ENCODE data around the gene PLEKHD1. TPM values are rescaled to one million over a fixed set of nuclear protein-coding genes. Genes with fewer than 3 reads are reported as not detected.

Gene PLEKHD1
- total RNA-seq, 1 experiment from 2014 or later = 1.2 TPM

GRCh38 chr14:69548566-69548965, 64.0 kb downstream of the PLEKHD1 start:
- Histone ChIP-seq H3K9ac (ENCODE audit: low read length) (no peak overlapping the region), H4K20me1 (ENCODE audit: insufficient read depth) (no peaks in the 10 kb centered on the region), H3K4me3 (replicated peaks in 1 of 2; ENCODE audit: low read depth in 1 of 2, low read length in 2 of 2) (no peak overlapping the region), H3K27ac (ENCODE audit: low read depth, low read length) (no peak overlapping the region), H2AFZ (ENCODE audit: low read depth, low read length, poor library complexity, severe bottlenecking) (peak overlapping the region; percentile 54), H3K79me2 (ENCODE audit: insufficient read depth, low read length) (no peaks in the 10 kb centered on the region), H3K9me3 (ENCODE audit: control insufficient read depth in 1 of 2, insufficient read depth in 1 of 2, low read depth in 1 of 2, low read length in 2 of 2) (no peaks in the 10 kb centered on the region), H3K36me3 (ENCODE audit: control insufficient read depth in 1 of 2, insufficient read depth in 2 of 2, low read length in 2 of 2) (no peaks in the 10 kb centered on the region), H3K27me3 (ENCODE audit: insufficient read depth, low read length) (no peaks in the 10 kb centered on the region), H3K9me2 (ENCODE audit: insufficient read depth) (no peaks in the 10 kb centered on the region), H3K4me1 (ENCODE audit: control insufficient read depth in 1 of 2, insufficient read depth in 2 of 2, low read length in 2 of 2) (no peaks in the 10 kb centered on the region), H3K4me2 (ENCODE audit: low read length) (no peak overlapping the region)
- ChIA-PET RAD21 (ENCODE audit: low non-redundant PET in 1 of 2, low total read pairs in 2 of 2, uncharacterized antibody in 2 of 2, unreplicated experiment in 2 of 2) (interaction anchor here in 1 of 2 experiments (1.1 kb wide), 1 partner anchor 27 kb away, joined by 3 read pairs; no protein-coding TSS in a partner anchor), CTCF (interaction anchor here (0.6 to 1.8 kb wide), 10 partner anchors 8 to 305 kb away, joined by 3 to 14 read pairs (median 4); partner anchors contain the start of gene CCDC177), POLR2A (no interaction called here)
- DNase-seq (ENCODE audit: low read depth, low spot score) (no peak), ATAC-seq (no peak)
- intact Hi-C loops (cut with micrococcal nuclease) = no loop called here
- TF ChIP-seq EGR1 (IDR thresholded peaks at IDR 0.05; ENCODE audit: low read depth) (no peak), ELF1 (IDR thresholded peaks at IDR 0.05; ENCODE audit: borderline replicate concordance, low read depth) (no peak), SP1 (IDR thresholded peaks at IDR 0.05; ENCODE audit: low read depth) (no peak), YY1 (IDR thresholded peaks at IDR 0.05; ENCODE audit: extremely low read depth, insufficient replicate concordance, low read depth, low read length) (no peak), ZFX (IDR thresholded peaks at IDR 0.05) (no peak), FOSL1 (IDR thresholded peaks at IDR 0.05; ENCODE audit: low read depth) (no peak), SIN3A (IDR thresholded peaks at IDR 0.05; ENCODE audit: low read depth) (no peak), CBX3 (IDR thresholded peaks at IDR 0.05; ENCODE audit: low read depth) (no peak), JUND (IDR thresholded peaks at IDR 0.05) (no peak), MAX (IDR thresholded peaks at IDR 0.05) (no peak), EZH2phosphoT487 (IDR thresholded peaks at IDR 0.05; ENCODE audit: borderline replicate concordance) (no peak), POLR2A (IDR thresholded peaks at IDR 0.05; ENCODE audit: borderline replicate concordance, extremely low read depth, insufficient read depth, insufficient read length) (no peak), TCF7L2 (IDR thresholded peaks at IDR 0.05; ENCODE audit: borderline replicate concordance, extremely low read depth, insufficient read depth, insufficient read length) (no peak), ATF3 (IDR thresholded peaks at IDR 0.05) (no peak), CTCF (IDR thresholded peaks at IDR 0.05 in 2 of 3, conservative IDR thresholded peaks at IDR 0.05 in 1 of 3; ENCODE audit: borderline replicate concordance in 1 of 3, insufficient read depth in 1 of 3, low read depth in 2 of 3, low read length in 2 of 3) (no peak), RAD21 (IDR thresholded peaks at IDR 0.05; ENCODE audit: low read depth) (no peak), POLR2AphosphoS5 (IDR thresholded peaks at IDR 0.05; ENCODE audit: low read depth, low read length) (no peak)
- no TSS peak for BruUV-seq (replicated peaks)

Measured in HCT116 (cell line).